ENCODE measurements around the gene PDE4A.
"Not testable (repeated sequence)": the region's sequence is repeated elsewhere in the genome, so short reads cannot be mapped to it uniquely, and the experiment has no call there.

The PDE4A gene

GRCh38 chr19:10407096-10407495 lies 13.2 kb upstream of the PDE4A start:
- Histone ChIP-seq H3K14ac (ENCODE audit: low read length) (no peak overlapping the region), H2AFZ (ENCODE audit: insufficient read depth, low read length, poor library complexity) (no peak overlapping the region), H3K9ac (ENCODE audit: low read length) (no peak overlapping the region), H3K27me3 (ENCODE audit: insufficient read depth, low read length) (peaks cover 12% of the 10 kb centered on the region), H2BK120ac (ENCODE audit: insufficient read depth, low read length, poor library complexity) (no peak overlapping the region), H4K12ac (ENCODE audit: low read depth, low read length) (no peak overlapping the region), H3K36me3 (ENCODE audit: control insufficient read depth in 1 of 2, insufficient read depth in 2 of 2, low read length in 2 of 2) (no peaks in the 10 kb centered on the region), H2AK5ac (ENCODE audit: low read length) (no peak overlapping the region), H3K4me2 (ENCODE audit: low read length) (no peak overlapping the region), H2BK5ac (ENCODE audit: low read depth, low read length, poor library complexity) (no peak overlapping the region), H3K9me3 (ENCODE audit: insufficient read depth, low read depth, low read length) (no peaks in the 10 kb centered on the region), H2BK12ac (ENCODE audit: low read length) (no peak overlapping the region), H3K79me2 (ENCODE audit: control insufficient read depth, insufficient read depth, low read length, poor library complexity) (peaks cover 11% of the 10 kb centered on the region), H3K18ac (ENCODE audit: low read length) (no peak overlapping the region), H3K4me3 (ENCODE audit: low read depth, low read length) (no peak overlapping the region), H3K27ac (ENCODE audit: low read depth, low read length) (no peak overlapping the region), H3K79me1 (ENCODE audit: low read length) (peaks cover 6% of the 10 kb centered on the region), H3K23ac (ENCODE audit: low read length) (no peak overlapping the region), H4K91ac (ENCODE audit: low read depth, low read length) (no peak overlapping the region), H3K4ac (ENCODE audit: low read depth, low read length) (no peak overlapping the region), H4K8ac (ENCODE audit: low read depth, low read length) (no peak overlapping the region), H3K4me1 (ENCODE audit: control insufficient read depth in 1 of 2, insufficient read depth in 2 of 2, low read length in 2 of 2) (peaks cover 3 to 12% of the 10 kb centered on the region in 2 experiments)
- no peak for DNase-seq

GRCh38 chr19:10408511-10409283 lies 11.6 kb upstream of the PDE4A start:
- Histone ChIP-seq H3K18ac (ENCODE audit: low read length) (no peak overlapping the region), H3K23ac (ENCODE audit: low read length) (no peak overlapping the region), H3K4me2 (ENCODE audit: low read length) (no peak overlapping the region), H3K14ac (ENCODE audit: low read length) (no peak overlapping the region), H4K12ac (ENCODE audit: low read depth, low read length) (no peak overlapping the region), H3K4ac (ENCODE audit: low read depth, low read length) (no peak overlapping the region), H2BK12ac (ENCODE audit: low read length) (no peak overlapping the region), H2AK5ac (ENCODE audit: low read length) (no peak overlapping the region), H4K8ac (ENCODE audit: low read depth, low read length) (no peak overlapping the region), H3K27me3 (ENCODE audit: insufficient read depth, low read length) (peaks cover 12% of the 10 kb centered on the region), H3K4me3 (ENCODE audit: low read depth, low read length) (no peak overlapping the region), H3K79me2 (ENCODE audit: control insufficient read depth, insufficient read depth, low read length, poor library complexity) (no peaks in the 10 kb centered on the region), H3K4me1 (ENCODE audit: control insufficient read depth in 1 of 2, insufficient read depth in 2 of 2, low read length in 2 of 2) (peaks cover 0 to 6% of the 10 kb centered on the region in 2 experiments), H3K36me3 (ENCODE audit: control insufficient read depth in 1 of 2, insufficient read depth in 2 of 2, low read length in 2 of 2) (no peaks in the 10 kb centered on the region), H4K91ac (ENCODE audit: low read depth, low read length) (no peak overlapping the region), H2BK120ac (ENCODE audit: insufficient read depth, low read length, poor library complexity) (no peak overlapping the region), H3K79me1 (ENCODE audit: low read length) (peaks cover 2% of the 10 kb centered on the region), H3K27ac (ENCODE audit: low read depth, low read length) (no peak overlapping the region), H3K9me3 (ENCODE audit: insufficient read depth, low read depth, low read length) (no peaks in the 10 kb centered on the region), H2AFZ (ENCODE audit: insufficient read depth, low read length, poor library complexity) (no peak overlapping the region), H3K9ac (ENCODE audit: low read length) (no peak overlapping the region), H2BK5ac (ENCODE audit: low read depth, low read length, poor library complexity) (no peak overlapping the region)
- no peak for DNase-seq
- no CpG with 5 or more reads among the region's 18 CpGs for WGBS (ENCODE audit: extremely low coverage, insufficient coverage, insufficient read length)

GRCh38 chr19:10411224-10411623 lies 9.1 kb upstream of the PDE4A start:
- no CpG with 5 or more reads among the region's 5 CpGs for WGBS (ENCODE audit: extremely low coverage, insufficient coverage, insufficient read length)
- H3K4me1 ChIP-seq (ENCODE audit: control insufficient read depth in 1 of 2, insufficient read depth in 2 of 2, low read length in 2 of 2); H3K27me3 ChIP-seq (ENCODE audit: insufficient read depth, low read length): not testable (repeated sequence)

GRCh38 chr19:10412257-10412977 lies 7.9 kb upstream of the PDE4A start:
- Histone ChIP-seq H2BK5ac (ENCODE audit: low read depth, low read length, poor library complexity) (no peak overlapping the region), H3K79me1 (ENCODE audit: low read length) (peaks cover 3% of the 10 kb centered on the region), H4K91ac (ENCODE audit: low read depth, low read length) (no peak overlapping the region), H4K12ac (ENCODE audit: low read depth, low read length) (no peak overlapping the region), H2AK5ac (ENCODE audit: low read length) (no peak overlapping the region), H3K36me3 (ENCODE audit: control insufficient read depth in 1 of 2, insufficient read depth in 2 of 2, low read length in 2 of 2) (no peaks in the 10 kb centered on the region), H3K9me3 (ENCODE audit: insufficient read depth, low read depth, low read length) (peaks cover 7% of the 10 kb centered on the region), H3K4me1 (ENCODE audit: control insufficient read depth in 1 of 2, insufficient read depth in 2 of 2, low read length in 2 of 2) (peaks cover 3 to 6% of the 10 kb centered on the region in 2 experiments), H3K4me3 (ENCODE audit: low read depth, low read length) (no peak overlapping the region), H3K23ac (ENCODE audit: low read length) (no peak overlapping the region), H3K4ac (ENCODE audit: low read depth, low read length) (no peak overlapping the region), H4K8ac (ENCODE audit: low read depth, low read length) (no peak overlapping the region), H3K4me2 (ENCODE audit: low read length) (no peak overlapping the region), H3K18ac (ENCODE audit: low read length) (no peak overlapping the region), H2BK12ac (ENCODE audit: low read length) (no peak overlapping the region), H2BK120ac (ENCODE audit: insufficient read depth, low read length, poor library complexity) (no peak overlapping the region), H2AFZ (ENCODE audit: insufficient read depth, low read length, poor library complexity) (no peak overlapping the region), H3K9ac (ENCODE audit: low read length) (no peak overlapping the region), H3K79me2 (ENCODE audit: control insufficient read depth, insufficient read depth, low read length, poor library complexity) (no peaks in the 10 kb centered on the region), H3K27me3 (ENCODE audit: insufficient read depth, low read length) (peaks cover 8% of the 10 kb centered on the region), H3K27ac (ENCODE audit: low read depth, low read length) (no peak overlapping the region), H3K14ac (ENCODE audit: low read length) (no peak overlapping the region)
- no CpG with 5 or more reads among the region's 13 CpGs for WGBS (ENCODE audit: extremely low coverage, insufficient coverage, insufficient read length)
- no peak for DNase-seq

More at GRCh38 chr19:10411224-10411623, 9.1 kb upstream of the PDE4A start:
- not testable (repeated sequence) for H4K91ac ChIP-seq (ENCODE audit: low read depth, low read length); H2BK120ac ChIP-seq (ENCODE audit: insufficient read depth, low read length, poor library complexity); H3K79me2 ChIP-seq (ENCODE audit: control insufficient read depth, insufficient read depth, low read length, poor library complexity); H3K14ac ChIP-seq (ENCODE audit: low read length); H3K4ac ChIP-seq (ENCODE audit: low read depth, low read length); H3K36me3 ChIP-seq (ENCODE audit: control insufficient read depth in 1 of 2, insufficient read depth in 2 of 2, low read length in 2 of 2); H2BK12ac ChIP-seq (ENCODE audit: low read length); H3K4me2 ChIP-seq (ENCODE audit: low read length); H2AFZ ChIP-seq (ENCODE audit: insufficient read depth, low read length, poor library complexity); H3K18ac ChIP-seq (ENCODE audit: low read length); H3K79me1 ChIP-seq (ENCODE audit: low read length); DNase-seq; H3K27ac ChIP-seq (ENCODE audit: low read depth, low read length); H3K9me3 ChIP-seq (ENCODE audit: insufficient read depth, low read depth, low read length); H2BK5ac ChIP-seq (ENCODE audit: low read depth, low read length, poor library complexity); H4K8ac ChIP-seq (ENCODE audit: low read depth, low read length); H3K4me3 ChIP-seq (ENCODE audit: low read depth, low read length); H3K23ac ChIP-seq (ENCODE audit: low read length); H2AK5ac ChIP-seq (ENCODE audit: low read length); H4K12ac ChIP-seq (ENCODE audit: low read depth, low read length); H3K9ac ChIP-seq (ENCODE audit: low read length)
